GM19238 (cell line): ENCODE results near the gene BICD2.
"Not testable (repeated sequence)": the region's sequence is repeated elsewhere in the genome, so short reads cannot be mapped to it uniquely, and the experiment has no call there.

Experiments
- DNase-seq: peaks from one replicate; pipeline ENCODE4 v3.0.0; 2011; ENCODE audit warnings: low spot score; ENCODE audit not compliant: insufficient read length

BICD2 gene

DNA sequence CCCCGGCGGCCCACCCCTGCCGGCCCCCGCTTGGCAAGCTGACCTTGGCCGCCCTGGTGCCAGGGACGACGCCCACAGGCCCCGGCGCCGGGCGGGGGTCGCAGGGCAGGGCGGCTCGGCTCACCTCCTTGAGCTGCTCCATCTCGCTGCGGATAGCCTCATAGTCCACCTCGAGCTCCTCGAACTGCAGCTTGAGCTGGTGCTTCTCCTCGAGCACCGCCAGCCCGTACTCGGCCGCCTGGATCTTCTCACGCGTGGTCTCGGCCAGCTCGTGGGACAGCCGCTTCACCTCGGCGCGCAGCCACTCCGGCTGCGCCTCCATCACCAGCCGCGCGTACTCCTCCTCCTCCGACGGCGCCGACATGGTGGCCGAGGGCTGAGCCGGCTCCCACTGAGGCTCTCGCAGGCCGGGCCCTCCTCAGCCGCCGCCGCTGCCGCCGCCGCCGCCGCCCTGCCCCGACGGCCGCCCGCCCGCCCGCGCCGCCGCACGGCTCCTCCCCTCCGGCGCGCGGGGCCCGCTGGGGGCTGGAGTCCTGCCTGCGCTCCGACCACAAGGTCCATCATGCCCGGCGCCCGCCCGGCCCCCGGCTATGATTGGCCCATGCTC, at the start of gene BICD2:
Gene BICD2, minus strand, starts transcription at position 453 of the 607 bp plus-strand sequence. Its CDS starts 89 bp downstream, at position 364.
- no peak for DNase-seq

GRCh38 chr9:92809629-92810326, 45.1 kb upstream of the BICD2 start:
- DNase-seq, result not testable (repeated sequence)

GRCh38 chr9:92808726-92809451, 44.3 kb upstream of the BICD2 start:
- no peak for DNase-seq

DNA sequence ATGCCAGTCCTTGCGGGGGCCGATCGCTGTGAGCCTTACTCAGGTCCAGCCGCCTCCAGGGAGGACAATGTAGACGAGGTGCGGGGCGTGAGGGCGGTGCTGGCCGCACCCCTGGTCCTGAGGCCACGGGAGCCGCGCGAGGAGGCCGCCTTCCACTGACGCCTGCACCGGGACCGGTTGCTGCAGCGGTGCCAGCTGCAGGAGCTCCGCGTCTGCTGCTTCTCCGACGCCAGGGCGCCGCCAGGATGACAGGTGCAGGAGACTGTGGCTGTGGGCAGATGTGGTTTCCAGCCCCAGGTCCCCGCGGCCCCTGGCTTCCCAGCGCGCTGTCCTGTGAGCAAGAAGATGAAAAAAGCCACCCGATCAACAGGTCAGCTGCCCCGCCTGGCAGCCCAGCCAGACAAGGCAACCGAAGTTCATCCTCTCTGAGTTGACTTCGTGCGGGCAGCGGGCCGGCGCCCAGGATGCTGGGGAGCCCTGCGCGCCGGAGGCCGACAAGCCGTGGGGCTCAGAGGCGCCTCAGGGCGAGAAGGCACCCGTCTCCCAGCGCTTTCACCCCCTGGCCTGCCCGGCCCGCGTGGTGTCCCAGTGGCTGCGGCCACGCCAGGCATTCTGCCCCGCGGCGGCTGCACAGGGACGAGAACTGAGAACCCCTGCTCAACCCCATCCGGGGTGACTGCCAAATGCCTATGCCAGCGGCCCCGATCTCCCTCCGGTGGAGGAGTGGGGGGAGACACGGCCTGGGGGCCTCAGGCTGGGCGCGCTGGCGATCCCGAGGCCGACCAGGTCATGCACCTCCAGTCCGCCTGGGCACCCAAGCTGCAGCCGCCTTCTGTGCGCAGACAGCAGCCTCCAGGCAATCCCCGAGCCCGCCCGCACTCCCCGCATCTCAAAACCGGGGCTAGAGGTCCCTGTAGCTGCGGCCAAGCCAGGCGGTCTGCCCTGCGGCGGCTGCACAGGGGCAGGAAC, 43.4 kb upstream of the BICD2 start:
- DNase-seq, result no peak

- DNase-seq, result no peak
Observed at GRCh38 chr9:92807031-92807756, 42.6 kb upstream of the BICD2 start.

GRCh38 chr9:92804727-92805126, 40.1 kb upstream of the BICD2 start:
- DNase-seq, result no peak

GRCh38 chr9:92798358-92798757, 33.7 kb upstream of the BICD2 start:
- no peak for DNase-seq

DNA sequence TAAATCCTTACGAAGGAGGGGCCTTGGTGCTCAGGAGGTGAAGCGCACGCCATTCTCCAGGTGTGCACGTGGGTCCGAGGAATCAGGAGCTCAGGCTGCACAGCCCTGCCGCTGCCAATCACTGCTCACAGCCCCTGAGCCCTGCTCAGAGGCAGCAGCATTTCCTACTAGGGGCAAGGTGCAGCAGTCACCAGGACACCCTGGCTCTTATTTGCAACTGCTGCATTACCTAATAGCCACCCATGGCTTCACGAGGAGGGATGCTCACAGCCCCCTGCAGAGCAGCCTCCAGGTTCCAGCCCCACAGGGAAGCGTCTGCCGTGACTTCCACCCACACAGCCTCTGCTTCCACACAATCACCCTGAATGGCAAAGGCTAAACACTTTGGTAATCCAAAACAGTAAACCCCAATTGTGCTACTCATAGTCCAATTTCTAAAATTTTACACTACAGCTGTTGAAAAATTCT, 31.7 kb upstream of the BICD2 start:
- not testable (repeated sequence) for DNase-seq

DNA sequence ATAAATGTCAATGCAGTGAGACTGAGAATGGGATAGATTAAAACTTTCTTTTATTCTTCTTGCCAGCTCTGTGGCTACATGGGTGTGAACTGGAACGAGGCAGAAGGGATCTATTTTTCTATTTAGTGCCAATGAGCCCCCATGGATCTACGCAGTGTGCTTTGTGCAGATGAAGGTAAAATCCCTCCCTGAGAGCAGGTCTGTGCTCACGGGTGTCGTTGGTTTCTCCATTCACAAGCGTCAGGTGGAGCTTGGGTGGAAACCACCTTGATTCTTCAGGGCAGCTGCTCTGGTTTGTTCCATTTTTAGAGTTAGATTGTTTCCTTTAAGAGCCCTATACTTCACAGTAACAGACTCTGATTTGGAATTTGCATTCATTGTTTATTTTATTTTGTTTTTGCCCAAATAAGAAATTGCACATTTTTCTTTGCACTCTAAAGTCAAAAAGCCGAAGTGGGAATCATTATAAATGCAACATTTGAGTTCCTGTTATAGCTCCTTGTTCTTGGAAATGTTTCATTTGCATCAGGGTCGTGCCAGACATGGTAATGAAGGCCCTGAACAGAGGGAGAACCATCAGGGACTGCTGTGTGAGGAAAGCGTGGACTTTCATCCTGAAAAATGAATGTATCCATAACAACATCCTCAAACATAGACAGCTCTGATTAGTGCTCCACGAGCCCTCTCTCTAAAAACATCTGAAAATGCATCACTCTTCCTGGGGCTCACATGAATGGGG, 31.1 kb upstream of the BICD2 start:
- no peak for DNase-seq

GRCh38 chr9:92795000-92795399, 30.4 kb upstream of the BICD2 start:
- no peak for DNase-seq

- DNase-seq, result no peak
Observed at GRCh38 chr9:92794426-92794825, 29.8 kb upstream of the BICD2 start.

GRCh38 chr9:92790542-92791527, 26.2 kb upstream of the BICD2 start:
- DNase-seq, result peak; percentile 52

DNA sequence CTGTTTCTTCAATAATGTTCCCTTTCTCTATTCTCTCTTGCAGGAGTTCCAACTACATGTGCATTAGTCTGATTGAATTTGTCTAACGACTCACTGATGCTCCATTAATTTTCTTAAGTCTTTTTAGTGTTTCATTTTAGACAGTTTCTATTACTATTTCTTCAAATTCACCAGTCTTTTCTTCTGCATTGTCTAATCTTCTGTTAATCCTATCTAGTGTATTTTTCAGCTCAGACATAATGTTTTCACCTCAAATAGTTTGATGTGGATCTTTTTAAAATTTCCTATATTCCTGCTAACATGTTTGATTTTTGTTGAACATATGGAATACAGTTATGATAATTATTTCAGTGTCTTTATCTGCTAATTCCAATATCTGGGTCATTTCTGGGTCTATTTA, 21.7 kb upstream of the BICD2 start:
- DNase-seq, result no peak

GRCh38 chr9:92781899-92782298, 17.3 kb upstream of the BICD2 start:
- DNase-seq, result no peak

GRCh38 chr9:92780206-92780605, 15.6 kb upstream of the BICD2 start:
- DNase-seq, result no peak

- DNase-seq, result no peak
Observed at GRCh38 chr9:92775466-92775865, 10.8 kb upstream of the BICD2 start.

DNA sequence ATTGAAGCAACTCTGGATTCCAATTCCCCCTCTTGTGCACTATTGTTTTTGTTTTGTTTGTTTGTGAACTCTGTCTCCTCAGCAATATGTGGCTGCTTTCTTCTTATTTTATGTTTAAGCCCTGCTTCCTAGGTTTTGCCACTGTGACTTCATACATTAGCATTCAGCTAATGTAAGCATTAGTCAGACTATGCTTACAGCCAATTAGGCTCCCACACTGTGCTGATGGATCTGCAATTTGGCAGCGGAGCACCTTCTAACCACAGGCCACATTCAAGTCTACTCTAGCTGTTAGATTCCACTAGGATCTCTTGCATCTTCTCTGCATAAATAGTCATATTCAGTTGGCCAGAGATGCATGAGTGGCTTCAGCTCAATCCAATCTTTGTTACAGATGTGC, 9.6 kb upstream of the BICD2 start:
- no peak for DNase-seq

GRCh38 chr9:92773810-92774209, 9.2 kb upstream of the BICD2 start:
- no peak for DNase-seq

DNA sequence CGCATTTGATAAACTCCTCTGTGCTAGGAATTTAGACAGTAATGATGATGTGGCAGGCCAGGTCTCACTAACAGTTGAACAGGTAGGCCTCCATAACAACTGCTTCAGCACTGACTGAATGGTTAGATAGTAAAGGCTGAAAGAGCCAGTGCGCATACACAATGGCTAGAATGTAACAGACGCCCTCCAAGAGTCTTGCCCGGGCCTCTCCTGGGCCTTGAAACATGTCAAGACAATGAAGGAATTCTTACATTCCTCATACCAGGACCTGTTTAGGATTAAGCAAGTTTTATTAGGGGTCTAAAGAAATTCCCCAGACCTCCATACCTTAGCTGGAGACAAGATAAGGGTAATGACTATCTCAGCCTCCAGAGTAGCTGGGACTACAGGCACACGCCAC, 6.7 kb upstream of the BICD2 start:
- no peak for DNase-seq
